ENCODE measurements around the gene PDE11A.

- no peak for TF ChIP-seq CTCF (IDR thresholded peaks at IDR 0.05)
- no peak for TF ChIP-seq ZFX (IDR thresholded peaks at IDR 0.05; ENCODE audit: borderline replicate concordance)
These were observed 461.8 kb downstream of the PDE11A start for GRCh38 chr2:177610813-177611212.
